ENCODE measurements around the gene MAD1L1.

The MAD1L1 gene

GRCh38 chr7:1993776-1994740 lies 238.7 kb downstream of the MAD1L1 start:
- Histone ChIP-seq H3K9ac (ENCODE audit: low read length) (no peak overlapping the region), H3K36me3 (ENCODE audit: insufficient read depth, low read length) (no peaks in the 10 kb centered on the region), H3K4me1 (ENCODE audit: insufficient read depth, low read length) (no peaks in the 10 kb centered on the region), H3K27ac (ENCODE audit: low read depth, low read length) (no peak overlapping the region), H3K9me3 (ENCODE audit: low read length) (no peaks in the 10 kb centered on the region), H3K27me3 (ENCODE audit: control insufficient read depth in 1 of 2, insufficient read depth in 2 of 2, low read length in 2 of 2) (no peaks in the 10 kb centered on the region), H3K4me3 (ENCODE audit: low read depth in 1 of 2, low read length in 2 of 2) (no peak overlapping the region)

DNA sequence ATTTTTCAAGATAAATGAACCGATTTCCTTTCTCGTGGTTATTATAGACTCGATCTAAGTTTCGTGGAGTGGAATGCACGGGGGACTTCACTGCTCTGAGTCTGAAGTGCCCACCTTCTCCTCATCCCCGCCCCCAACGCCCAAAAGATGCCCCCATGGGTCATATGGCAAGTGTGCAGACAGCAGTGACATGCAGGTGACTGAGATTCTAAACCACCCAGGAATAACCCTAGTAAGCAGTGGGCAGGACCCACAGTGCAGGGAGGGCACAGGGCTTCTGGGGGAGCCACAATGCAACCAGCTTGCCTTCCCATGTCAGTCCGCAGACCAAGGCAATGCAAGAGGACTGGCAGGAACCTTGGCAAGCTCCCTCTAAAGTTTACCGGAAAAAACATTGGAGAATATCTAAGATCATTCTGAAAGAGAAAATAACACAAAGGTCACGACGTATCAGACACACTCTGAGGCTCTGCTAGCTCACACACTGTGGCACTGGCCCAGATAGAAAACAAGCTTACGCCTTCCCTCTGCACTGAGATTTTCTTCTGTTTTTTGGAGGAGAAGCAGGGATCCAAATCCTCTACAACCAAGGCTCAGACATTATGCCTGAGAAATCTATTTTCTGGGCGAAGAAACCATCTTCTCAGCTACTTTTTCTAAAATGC lies 239.6 kb downstream of the MAD1L1 start:
- Histone ChIP-seq H3K27ac (ENCODE audit: low read depth, low read length) (no peak overlapping the region), H3K9me3 (ENCODE audit: low read length) (no peaks in the 10 kb centered on the region), H3K36me3 (ENCODE audit: insufficient read depth, low read length) (no peaks in the 10 kb centered on the region), H3K4me3 (ENCODE audit: low read depth in 1 of 2, low read length in 2 of 2) (no peak overlapping the region), H3K9ac (ENCODE audit: low read length) (no peak overlapping the region), H3K27me3 (ENCODE audit: control insufficient read depth in 1 of 2, insufficient read depth in 2 of 2, low read length in 2 of 2) (no peaks in the 10 kb centered on the region), H3K4me1 (ENCODE audit: insufficient read depth, low read length) (no peaks in the 10 kb centered on the region)

DNA sequence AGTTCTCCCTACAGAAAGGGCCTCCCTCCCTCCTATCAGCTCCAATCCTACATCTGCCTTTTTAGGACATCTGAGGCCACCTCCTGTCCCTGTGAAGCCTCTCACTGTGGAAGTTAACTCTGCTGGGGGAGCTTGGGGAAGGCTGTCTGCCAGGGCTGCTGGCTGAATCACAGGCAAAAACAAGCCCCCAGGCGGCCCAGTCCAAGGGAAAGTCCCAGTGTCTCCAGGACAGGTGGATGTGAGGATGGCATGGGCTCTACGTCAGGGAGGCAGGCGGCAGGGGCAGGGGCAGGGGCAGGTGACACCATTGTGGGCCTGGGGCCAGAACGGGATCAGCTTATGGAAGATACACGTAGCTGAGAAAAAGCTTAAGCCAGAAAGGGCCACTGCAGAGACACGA lies 240.2 kb downstream of the MAD1L1 start:
- Histone ChIP-seq H3K9ac (ENCODE audit: low read length) (no peak overlapping the region), H3K27me3 (ENCODE audit: control insufficient read depth in 1 of 2, insufficient read depth in 2 of 2, low read length in 2 of 2) (no peaks in the 10 kb centered on the region), H3K9me3 (ENCODE audit: low read length) (no peaks in the 10 kb centered on the region), H3K36me3 (ENCODE audit: insufficient read depth, low read length) (no peaks in the 10 kb centered on the region), H3K27ac (ENCODE audit: low read depth, low read length) (no peak overlapping the region), H3K4me1 (ENCODE audit: insufficient read depth, low read length) (no peaks in the 10 kb centered on the region), H3K4me3 (ENCODE audit: low read depth in 1 of 2, low read length in 2 of 2) (no peak overlapping the region)

DNA sequence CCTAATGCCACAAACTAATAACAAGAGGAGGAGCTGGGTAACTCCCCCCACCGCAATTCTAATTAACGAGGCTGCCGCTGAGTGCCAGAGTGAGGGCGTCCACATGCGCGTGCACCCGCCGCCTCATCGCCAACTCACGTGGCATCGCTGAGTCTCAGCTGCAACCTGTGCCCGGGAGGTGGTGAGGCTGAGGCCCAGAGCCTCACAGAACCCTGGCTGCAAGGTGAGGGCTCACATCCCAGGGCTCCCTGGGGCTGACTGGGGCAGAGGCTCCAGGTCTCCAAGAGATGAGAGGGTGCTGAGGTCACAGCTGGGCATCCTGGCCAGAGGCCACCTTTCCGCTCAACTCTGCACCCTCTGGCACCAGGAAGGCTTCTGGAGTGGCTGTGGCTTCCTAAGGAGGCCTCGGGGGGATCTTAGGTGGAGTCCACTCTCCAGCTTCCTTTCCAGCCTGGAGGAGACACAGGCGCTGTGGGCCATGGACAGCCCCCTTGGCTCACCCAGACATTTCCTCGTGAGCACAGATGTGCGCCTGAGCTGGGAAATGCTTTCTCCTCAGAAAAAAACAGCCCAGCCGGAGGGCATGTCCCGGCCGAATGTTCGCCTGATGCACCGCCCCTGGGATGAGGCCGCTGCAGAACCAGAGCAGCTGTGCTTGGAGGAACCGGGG lies 242.6 kb downstream of the MAD1L1 start:
- Histone ChIP-seq H3K27me3 (ENCODE audit: control insufficient read depth in 1 of 2, insufficient read depth in 2 of 2, low read length in 2 of 2) (no peaks in the 10 kb centered on the region), H3K4me1 (ENCODE audit: insufficient read depth, low read length) (no peaks in the 10 kb centered on the region), H3K27ac (ENCODE audit: low read depth, low read length) (no peak overlapping the region), H3K36me3 (ENCODE audit: insufficient read depth, low read length) (no peaks in the 10 kb centered on the region), H3K4me3 (ENCODE audit: low read depth in 1 of 2, low read length in 2 of 2) (no peak overlapping the region), H3K9ac (ENCODE audit: low read length) (no peak overlapping the region), H3K9me3 (ENCODE audit: low read length) (no peaks in the 10 kb centered on the region)

DNA sequence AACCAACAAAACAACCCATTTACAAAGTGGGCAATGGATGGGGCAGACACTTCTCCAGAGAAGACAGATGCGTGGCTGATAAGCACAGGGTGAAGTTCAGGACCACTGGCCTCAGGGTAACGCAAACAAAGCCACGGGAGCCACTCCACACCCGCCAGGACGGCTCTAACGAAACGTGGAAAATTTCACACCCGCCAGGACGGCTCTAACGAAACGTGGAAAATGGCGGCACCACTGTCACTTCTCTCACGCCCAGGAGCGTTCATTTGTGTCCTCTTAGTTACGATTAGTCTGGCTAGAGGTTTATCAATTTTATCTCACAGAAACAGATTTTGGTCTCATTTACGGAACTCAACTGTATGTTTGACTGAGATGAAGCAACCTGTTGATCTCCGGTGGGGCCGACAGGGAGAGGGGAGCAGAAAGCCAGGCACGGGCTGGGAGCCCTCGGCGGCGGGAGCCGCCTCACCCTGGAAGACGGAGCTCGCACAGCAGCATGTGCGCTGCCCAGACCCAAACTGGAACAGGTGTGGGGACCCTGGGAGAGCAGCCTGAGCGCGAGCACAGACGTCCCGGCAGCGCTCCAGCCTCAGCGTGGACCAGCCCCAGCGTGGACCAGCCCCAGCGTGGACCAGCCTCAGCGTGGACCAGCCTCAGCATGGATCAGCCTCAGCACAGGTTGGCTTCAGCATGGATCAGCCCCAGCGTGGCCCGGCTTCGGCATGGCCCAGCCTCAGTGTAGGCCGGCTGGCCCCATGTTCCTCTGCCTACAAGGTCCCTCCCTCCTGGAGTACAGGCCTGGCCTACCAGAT lies 243.5 kb downstream of the MAD1L1 start:
- Histone ChIP-seq H3K9me3 (ENCODE audit: low read length) (no peaks in the 10 kb centered on the region), H3K27ac (ENCODE audit: low read depth, low read length) (no peak overlapping the region), H3K9ac (ENCODE audit: low read length) (no peak overlapping the region), H3K36me3 (ENCODE audit: insufficient read depth, low read length) (no peaks in the 10 kb centered on the region), H3K27me3 (ENCODE audit: control insufficient read depth in 1 of 2, insufficient read depth in 2 of 2, low read length in 2 of 2) (no peaks in the 10 kb centered on the region), H3K4me3 (ENCODE audit: low read depth in 1 of 2, low read length in 2 of 2) (no peak overlapping the region), H3K4me1 (ENCODE audit: insufficient read depth, low read length) (no peaks in the 10 kb centered on the region)

- H3K27ac ChIP-seq (ENCODE audit: low read depth, low read length), result no peak overlapping the region
- H3K4me1 ChIP-seq (ENCODE audit: insufficient read depth, low read length), result no peaks in the 10 kb centered on the region
- no peaks in the 10 kb centered on the region for H3K27me3 ChIP-seq (ENCODE audit: control insufficient read depth in 1 of 2, insufficient read depth in 2 of 2, low read length in 2 of 2)
- no peak overlapping the region for H3K4me3 ChIP-seq (ENCODE audit: low read depth in 1 of 2, low read length in 2 of 2)
- H3K9me3 ChIP-seq (ENCODE audit: low read length), result no peaks in the 10 kb centered on the region
- no peak overlapping the region for H3K9ac ChIP-seq (ENCODE audit: low read length)
- no peaks in the 10 kb centered on the region for H3K36me3 ChIP-seq (ENCODE audit: insufficient read depth, low read length)
Observed at GRCh38 chr7:1988533-1988930, 244.2 kb downstream of the MAD1L1 start.

DNA sequence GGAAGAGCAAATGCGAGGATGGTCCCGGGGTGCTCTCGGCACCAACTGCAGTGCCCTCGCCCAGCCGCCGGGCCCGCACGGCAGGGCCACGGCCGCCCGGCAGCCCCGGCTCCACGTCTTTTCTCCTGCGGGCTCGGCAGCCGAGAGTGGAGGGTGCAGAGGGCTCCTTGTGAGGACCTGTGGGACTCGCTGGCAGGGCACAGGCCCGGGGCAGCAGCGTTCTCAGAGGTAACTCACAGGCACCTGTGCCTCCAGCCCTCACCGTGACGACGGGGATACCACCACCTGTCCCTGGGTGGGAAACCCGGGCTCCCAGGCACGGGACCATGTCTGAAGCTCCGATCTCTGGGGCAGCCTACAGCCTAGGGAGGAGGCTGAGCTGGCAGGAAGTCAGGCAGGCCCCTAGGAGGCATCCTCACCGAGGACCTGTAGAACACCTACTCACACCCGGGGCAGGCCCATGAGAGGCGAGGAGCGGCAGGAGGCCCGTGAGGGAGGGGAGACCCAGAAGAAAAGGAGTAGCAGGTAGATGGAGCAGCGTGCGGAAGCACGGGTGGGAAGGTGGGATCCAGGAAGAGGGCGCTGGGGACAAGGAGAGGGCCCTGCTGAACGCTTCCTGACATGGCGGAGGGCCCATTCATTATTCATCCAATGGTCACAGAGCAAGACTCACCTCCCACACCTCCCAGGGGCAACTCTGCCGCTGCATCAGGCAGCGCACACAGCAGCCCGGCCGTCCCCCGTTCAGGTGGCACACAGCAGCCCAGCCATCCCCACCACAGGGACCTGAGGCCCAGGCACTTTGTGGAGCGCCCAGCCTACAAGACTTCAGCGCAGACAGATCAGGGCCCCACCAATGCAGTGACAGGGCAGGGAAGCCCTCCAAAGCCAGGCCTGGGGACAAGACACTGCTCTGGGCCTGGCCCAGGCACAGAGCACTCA lies 244.9 kb downstream of the MAD1L1 start:
- Histone ChIP-seq H3K36me3 (ENCODE audit: insufficient read depth, low read length) (no peaks in the 10 kb centered on the region), H3K27ac (ENCODE audit: low read depth, low read length) (no peak overlapping the region), H3K9ac (ENCODE audit: low read length) (no peak overlapping the region), H3K27me3 (ENCODE audit: control insufficient read depth in 1 of 2, insufficient read depth in 2 of 2, low read length in 2 of 2) (no peaks in the 10 kb centered on the region), H3K9me3 (ENCODE audit: low read length) (no peaks in the 10 kb centered on the region), H3K4me1 (ENCODE audit: insufficient read depth, low read length) (no peaks in the 10 kb centered on the region), H3K4me3 (ENCODE audit: low read depth in 1 of 2, low read length in 2 of 2) (no peak overlapping the region)

DNA sequence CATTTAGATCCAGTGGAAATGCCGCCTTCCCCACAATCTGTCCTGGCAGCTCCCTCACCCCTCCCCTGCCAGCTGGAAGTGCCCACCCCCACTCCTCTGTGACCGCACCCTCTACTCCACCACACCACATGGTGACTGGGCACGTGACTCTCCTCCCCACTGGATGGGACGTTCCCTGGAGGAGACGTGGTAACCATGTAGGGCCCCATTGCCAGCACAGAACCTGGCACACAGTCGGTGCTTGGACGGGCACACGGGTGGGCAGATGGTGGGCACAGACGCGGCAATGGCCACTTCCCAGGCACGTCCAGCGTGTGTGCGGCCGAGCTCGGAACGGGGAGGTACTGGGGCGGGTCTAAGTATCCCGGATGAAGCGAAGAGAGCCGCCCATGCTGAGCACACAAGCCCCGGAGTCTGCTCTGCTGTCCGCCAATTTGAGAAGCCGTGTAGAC lies 245.6 kb downstream of the MAD1L1 start:
- no peaks in the 10 kb centered on the region for H3K36me3 ChIP-seq (ENCODE audit: insufficient read depth, low read length)
- no peak overlapping the region for H3K27ac ChIP-seq (ENCODE audit: low read depth, low read length)
- H3K4me3 ChIP-seq (ENCODE audit: low read depth in 1 of 2, low read length in 2 of 2), result no peak overlapping the region
- H3K27me3 ChIP-seq (ENCODE audit: control insufficient read depth in 1 of 2, insufficient read depth in 2 of 2, low read length in 2 of 2), result no peaks in the 10 kb centered on the region
- H3K9me3 ChIP-seq (ENCODE audit: low read length), result no peaks in the 10 kb centered on the region
- H3K9ac ChIP-seq (ENCODE audit: low read length), result no peak overlapping the region
- no peaks in the 10 kb centered on the region for H3K4me1 ChIP-seq (ENCODE audit: insufficient read depth, low read length)

- H3K4me1 ChIP-seq (ENCODE audit: insufficient read depth, low read length), result no peaks in the 10 kb centered on the region
- no peak overlapping the region for H3K27ac ChIP-seq (ENCODE audit: low read depth, low read length)
- H3K27me3 ChIP-seq (ENCODE audit: control insufficient read depth in 1 of 2, insufficient read depth in 2 of 2, low read length in 2 of 2), result no peaks in the 10 kb centered on the region
- no peaks in the 10 kb centered on the region for H3K9me3 ChIP-seq (ENCODE audit: low read length)
- no peak overlapping the region for H3K9ac ChIP-seq (ENCODE audit: low read length)
- H3K4me3 ChIP-seq (ENCODE audit: low read depth in 1 of 2, low read length in 2 of 2), result no peak overlapping the region
- no peaks in the 10 kb centered on the region for H3K36me3 ChIP-seq (ENCODE audit: insufficient read depth, low read length)
Observed at GRCh38 chr7:1986366-1987083, 246.2 kb downstream of the MAD1L1 start.

GRCh38 chr7:1985936-1986335 lies 246.8 kb downstream of the MAD1L1 start:
- H3K27me3 ChIP-seq (ENCODE audit: control insufficient read depth in 1 of 2, insufficient read depth in 2 of 2, low read length in 2 of 2), result no peaks in the 10 kb centered on the region
- H3K9me3 ChIP-seq (ENCODE audit: low read length), result no peaks in the 10 kb centered on the region

More at GRCh38 chr7:1985936-1986335, 246.8 kb downstream of the MAD1L1 start:
- H3K4me3 ChIP-seq (ENCODE audit: low read depth in 1 of 2, low read length in 2 of 2), result no peak overlapping the region
- H3K27ac ChIP-seq (ENCODE audit: low read depth, low read length), result no peak overlapping the region
- H3K4me1 ChIP-seq (ENCODE audit: insufficient read depth, low read length), result no peaks in the 10 kb centered on the region
- no peaks in the 10 kb centered on the region for H3K36me3 ChIP-seq (ENCODE audit: insufficient read depth, low read length)
- no peak overlapping the region for H3K9ac ChIP-seq (ENCODE audit: low read length)
